Measurements from ENCODE around the gene KRT77.

DNA sequence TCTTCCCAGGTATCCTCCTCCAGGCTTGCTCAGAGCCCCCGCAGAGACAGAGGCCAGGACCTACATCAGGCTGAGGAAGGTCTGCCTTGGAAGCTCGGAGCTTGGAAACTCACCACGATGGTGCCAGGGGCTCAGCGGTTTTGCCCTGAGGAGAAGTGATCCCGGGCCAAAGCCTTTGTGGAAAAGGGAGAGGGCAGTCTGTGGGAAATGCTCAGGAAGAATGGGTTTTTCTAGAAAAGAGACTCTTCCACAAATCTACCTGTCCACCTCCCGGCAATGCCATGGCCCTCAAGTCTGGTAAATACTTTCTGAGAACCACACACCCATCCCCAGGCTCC lies 59.3 kb downstream of the KRT77 start:
- TF ChIP-seq YY1 (IDR thresholded peaks at IDR 0.05; ENCODE audit: insufficient read depth, insufficient read length) (no peak), SUZ12 (IDR thresholded peaks at IDR 0.05; ENCODE audit: extremely low read depth, insufficient read depth, insufficient read length) (no peak)
